Activated naive CD8-positive, alpha-beta T cell treated with anti-CD3 and anti-CD28 coated beads, Interleukin-2, amount 50 U/mL, for 24 hours (primary cell): ENCODE results near the gene OR10P1.

Source experiments
- ATAC-seq: fragments of 150-1000 bp; cut with Tn5 transposase; one replicate; pipeline ENCODE4 v1.10.0; 2021
- DNase-seq: peaks from one replicate; pipeline ENCODE4 v3.0.0; 2021
- H3K27ac Mint-ChIP-seq: one replicate; pipeline ENCODE4 v1.8.0; 2021; ENCODE audit warnings: mild to moderate bottlenecking, mixed read lengths
- H3K27me3 Mint-ChIP-seq: one replicate; pipeline ENCODE4 v1.8.0; 2021; ENCODE audit warnings: mixed read lengths
- H3K36me3 Mint-ChIP-seq: one replicate; pipeline ENCODE4 v1.8.0; 2021; ENCODE audit warnings: low read depth, mixed read lengths
- H3K4me1 Mint-ChIP-seq: one replicate; pipeline ENCODE4 v1.8.0; 2021; ENCODE audit warnings: mixed read lengths
- H3K4me3 Mint-ChIP-seq: one replicate; pipeline ENCODE4 v1.8.0; 2021; ENCODE audit warnings: mild to moderate bottlenecking, moderate library complexity, mixed read lengths
- H3K9me3 Mint-ChIP-seq: one replicate; pipeline ENCODE4 v1.8.0; 2021; ENCODE audit warnings: mixed read lengths

Gene OR10P1

DNA sequence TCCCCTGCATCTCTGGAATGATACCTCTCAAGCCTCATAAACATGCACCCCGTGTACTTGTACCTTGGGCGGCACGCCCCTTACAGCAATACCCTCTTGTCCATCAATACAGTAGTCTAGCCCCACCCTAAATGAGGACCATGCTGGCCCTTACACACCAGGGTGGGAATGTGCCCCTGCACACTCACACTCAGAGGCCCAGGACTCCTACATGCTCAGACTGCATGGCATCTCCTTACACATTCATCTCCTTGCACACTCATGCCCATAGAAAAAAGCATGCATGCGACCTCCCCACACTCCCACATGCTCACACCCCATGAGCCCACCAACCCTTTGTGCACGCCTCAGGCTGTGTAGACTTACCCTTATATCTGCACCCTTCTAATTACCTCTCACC lies 49.0 kb downstream of the OR10P1 start:
- ATAC-seq, result no peak
- Mint-ChIP-seq H3K9me3 (no peaks in the 10 kb centered on the region), H3K27me3 (peaks cover 15% of the 10 kb centered on the region), H3K4me3 (no peak overlapping the region), H3K4me1 (peaks cover 23% of the 10 kb centered on the region), H3K27ac (no peak overlapping the region), H3K36me3 (no peaks in the 10 kb centered on the region)
- no peak for DNase-seq

DNA sequence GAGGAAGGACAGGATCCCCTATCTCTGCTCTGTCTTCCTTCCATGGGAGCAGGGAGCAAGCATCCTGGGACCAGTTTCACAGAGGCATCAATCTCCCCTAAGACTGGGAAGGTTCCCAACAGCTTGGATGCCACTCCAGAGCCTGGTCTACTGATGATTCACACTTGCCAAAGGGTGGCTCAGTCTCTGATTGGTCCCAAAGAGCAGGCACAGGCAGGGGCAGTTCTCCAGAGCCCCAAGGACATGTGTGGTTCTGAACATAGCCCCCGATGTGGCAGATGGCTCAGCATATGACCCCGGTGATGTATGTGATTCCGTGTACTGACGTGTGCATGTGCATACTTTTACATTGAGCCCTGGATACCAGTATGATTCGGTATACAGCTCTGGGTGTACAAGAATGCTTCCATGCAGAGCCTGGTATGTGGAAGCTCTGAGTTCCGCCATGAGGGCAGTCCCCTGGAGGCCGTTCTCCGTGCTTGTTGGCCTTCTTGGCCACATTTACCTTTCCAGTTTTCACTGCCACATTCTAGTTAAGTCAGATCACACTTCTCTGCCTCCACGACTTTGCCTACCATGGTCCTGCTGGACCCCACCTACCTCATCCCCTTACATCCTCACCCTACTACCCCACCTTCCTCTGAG lies 49.8 kb downstream of the OR10P1 start:
- H3K4me1 Mint-ChIP-seq, result peaks cover 15% of the 10 kb centered on the region
- no peak overlapping the region for H3K4me3 Mint-ChIP-seq
- ATAC-seq (no peak), DNase-seq (no peak)
- H3K27me3 Mint-ChIP-seq, result peaks cover 7% of the 10 kb centered on the region
- no peak overlapping the region for H3K27ac Mint-ChIP-seq
- H3K36me3 Mint-ChIP-seq, result no peaks in the 10 kb centered on the region
- no peaks in the 10 kb centered on the region for H3K9me3 Mint-ChIP-seq
